Memory B cell (primary cell): Measurements from ENCODE around the gene NTN3.

Experiments used
- ATAC-seq: fragments of 150-1000 bp; cut with Tn5 transposase; 2 replicates; pipeline ENCODE4 v1.10.0; 2021; ENCODE audit warnings: low read depth, mild to moderate bottlenecking, moderate library complexity
- DNase-seq, 2 donors: peaks; one replicate each; pipeline ENCODE4 v3.0.0; 2022; ENCODE audit warnings: low spot score in 2 of 2
- H3K27ac Mint-ChIP-seq: one replicate; pipeline ENCODE4 v1.8.0; 2022; ENCODE audit warnings: mild to moderate bottlenecking, moderate library complexity, mixed read lengths
- H3K27me3 Mint-ChIP-seq: one replicate; pipeline ENCODE4 v1.8.0; 2022; ENCODE audit warnings: mixed read lengths
- H3K36me3 Mint-ChIP-seq: one replicate; pipeline ENCODE4 v1.8.0; 2022; ENCODE audit warnings: mild to moderate bottlenecking, mixed read lengths
- H3K4me1 Mint-ChIP-seq: one replicate; pipeline ENCODE4 v1.8.0; 2022; ENCODE audit warnings: mixed read lengths
- H3K4me3 Mint-ChIP-seq: one replicate; pipeline ENCODE4 v1.8.0; 2022; ENCODE audit warnings: mild to moderate bottlenecking, moderate library complexity, mixed read lengths
- H3K9me3 Mint-ChIP-seq: one replicate; pipeline ENCODE4 v1.8.0; 2022; ENCODE audit warnings: mixed read lengths

Gene NTN3

GRCh38 chr16:2498531-2499253, 27.6 kb downstream of the NTN3 start:
- Mint-ChIP-seq H3K4me3 (no peak overlapping the region), H3K27ac (no peak overlapping the region), H3K36me3 (peaks cover 5% of the 10 kb centered on the region), H3K9me3 (no peaks in the 10 kb centered on the region), H3K27me3 (no peaks in the 10 kb centered on the region), H3K4me1 (peaks cover 3% of the 10 kb centered on the region)
- ATAC-seq (no peak), DNase-seq (no peak)

GRCh38 chr16:2499454-2499853, 28.4 kb downstream of the NTN3 start:
- Mint-ChIP-seq H3K27me3 (no peaks in the 10 kb centered on the region), H3K4me1 (peaks cover 3% of the 10 kb centered on the region), H3K9me3 (no peaks in the 10 kb centered on the region), H3K27ac (no peak overlapping the region), H3K4me3 (no peak overlapping the region), H3K36me3 (peaks cover 5% of the 10 kb centered on the region)
- no peak for ATAC-seq
- DNase-seq, result no peak

GRCh38 chr16:2499890-2500429, 28.9 kb downstream of the NTN3 start:
- Mint-ChIP-seq H3K27ac (no peak overlapping the region), H3K4me3 (no peak overlapping the region)

GRCh38 chr16:2500430-2500917, 29.4 kb downstream of the NTN3 start:
- ATAC-seq (no peak), DNase-seq (no peak)
- Mint-ChIP-seq H3K27me3 (no peaks in the 10 kb centered on the region), H3K36me3 (peaks cover 5% of the 10 kb centered on the region), H3K4me3 (no peak overlapping the region), H3K4me1 (peaks cover 3% of the 10 kb centered on the region), H3K27ac (no peak overlapping the region), H3K9me3 (no peaks in the 10 kb centered on the region)

More at GRCh38 chr16:2499890-2500429, 28.9 kb downstream of the NTN3 start:
- no peak for ATAC-seq
- peaks cover 5% of the 10 kb centered on the region for H3K36me3 Mint-ChIP-seq
- H3K4me1 Mint-ChIP-seq, result peaks cover 3% of the 10 kb centered on the region
- H3K27me3 Mint-ChIP-seq, result no peaks in the 10 kb centered on the region
- no peaks in the 10 kb centered on the region for H3K9me3 Mint-ChIP-seq
- no peak for DNase-seq

GRCh38 chr16:2500918-2501750, 30.0 kb downstream of the NTN3 start:
- peak; percentile 96 for ATAC-seq
- DNase-seq, result peak; percentile 82 to 84
- H3K4me3 Mint-ChIP-seq, result no peak overlapping the region
- no peaks in the 10 kb centered on the region for H3K9me3 Mint-ChIP-seq
- H3K4me1 Mint-ChIP-seq, result peaks cover 3% of the 10 kb centered on the region
- no peaks in the 10 kb centered on the region for H3K27me3 Mint-ChIP-seq
- H3K36me3 Mint-ChIP-seq, result peaks cover 5% of the 10 kb centered on the region
- H3K27ac Mint-ChIP-seq, result no peak overlapping the region

GRCh38 chr16:2501946-2502895, 31.1 kb downstream of the NTN3 start:
- H3K36me3 Mint-ChIP-seq, result peaks cover 5% of the 10 kb centered on the region
- H3K9me3 Mint-ChIP-seq, result no peaks in the 10 kb centered on the region
- H3K27ac Mint-ChIP-seq, result no peak overlapping the region
- H3K27me3 Mint-ChIP-seq, result no peaks in the 10 kb centered on the region
- H3K4me3 Mint-ChIP-seq, result no peak overlapping the region
- peaks cover 9% of the 10 kb centered on the region for H3K4me1 Mint-ChIP-seq
- ATAC-seq (no peak), DNase-seq (no peak)

- no peak for DNase-seq
- H3K4me3 Mint-ChIP-seq, result no peak overlapping the region
- H3K36me3 Mint-ChIP-seq, result no peaks in the 10 kb centered on the region
- no peaks in the 10 kb centered on the region for H3K9me3 Mint-ChIP-seq
- ATAC-seq, result no peak
- peaks cover 28% of the 10 kb centered on the region for H3K4me1 Mint-ChIP-seq
- no peaks in the 10 kb centered on the region for H3K27me3 Mint-ChIP-seq
- H3K27ac Mint-ChIP-seq, result no peak overlapping the region
Observed at GRCh38 chr16:2505695-2506094, 34.6 kb downstream of the NTN3 start.

- Mint-ChIP-seq H3K4me3 (peak overlapping the region; percentile 75), H3K27me3 (no peaks in the 10 kb centered on the region)
- peak; percentile 88 for ATAC-seq
Observed at GRCh38 chr16:2507052-2507659, 36.1 kb downstream of the NTN3 start.

GRCh38 chr16:2507665-2508064, 36.6 kb downstream of the NTN3 start:
- ATAC-seq, result no peak
- no peak for DNase-seq
- Mint-ChIP-seq H3K4me3 (peak overlapping the region; percentile 75), H3K27ac (peak overlapping the region; percentile 91), H3K4me1 (peaks cover 36% of the 10 kb centered on the region), H3K9me3 (no peaks in the 10 kb centered on the region), H3K36me3 (no peaks in the 10 kb centered on the region), H3K27me3 (no peaks in the 10 kb centered on the region)

More at GRCh38 chr16:2507052-2507659, 36.1 kb downstream of the NTN3 start:
- H3K36me3 Mint-ChIP-seq, result no peaks in the 10 kb centered on the region
- DNase-seq, result peak in 1 of 2 donors; percentile 68
- peak overlapping the region; percentile 91 for H3K27ac Mint-ChIP-seq
- H3K9me3 Mint-ChIP-seq, result no peaks in the 10 kb centered on the region
- peaks cover 31% of the 10 kb centered on the region for H3K4me1 Mint-ChIP-seq

- no peak for DNase-seq
- H3K27me3 Mint-ChIP-seq, result no peaks in the 10 kb centered on the region
- H3K4me1 Mint-ChIP-seq, result peaks cover 41% of the 10 kb centered on the region
- H3K36me3 Mint-ChIP-seq, result no peaks in the 10 kb centered on the region
- peak overlapping the region; percentile 53 for H3K4me3 Mint-ChIP-seq
- no peak for ATAC-seq
- peak overlapping the region; percentile 98 for H3K27ac Mint-ChIP-seq
- no peaks in the 10 kb centered on the region for H3K9me3 Mint-ChIP-seq
Observed at GRCh38 chr16:2508722-2509400, 37.8 kb downstream of the NTN3 start.

- Mint-ChIP-seq H3K36me3 (no peaks in the 10 kb centered on the region), H3K9me3 (no peaks in the 10 kb centered on the region), H3K4me1 (peaks cover 52% of the 10 kb centered on the region), H3K4me3 (peak overlapping the region; percentile 33), H3K27me3 (no peaks in the 10 kb centered on the region), H3K27ac (peak overlapping the region; percentile 98)
- ATAC-seq (no peak), DNase-seq (no peak)
Observed at GRCh38 chr16:2511128-2511800, 40.2 kb downstream of the NTN3 start.

- H3K4me1 Mint-ChIP-seq, result peaks cover 56% of the 10 kb centered on the region
- peak overlapping the region; percentile 94 for H3K4me3 Mint-ChIP-seq
- peak overlapping the region; percentile 94 for H3K27ac Mint-ChIP-seq
- H3K9me3 Mint-ChIP-seq, result no peaks in the 10 kb centered on the region
- peaks cover 7% of the 10 kb centered on the region for H3K36me3 Mint-ChIP-seq
- DNase-seq (no peak), ATAC-seq (no peak)
- no peaks in the 10 kb centered on the region for H3K27me3 Mint-ChIP-seq
Observed at GRCh38 chr16:2511996-2512734, 41.1 kb downstream of the NTN3 start.
